Hepatocyte (in vitro differentiated cells): ENCODE data around the gene M1AP. TPM values are rescaled to one million over a fixed set of nuclear protein-coding genes. Genes with fewer than 3 reads are reported as not detected.

ENCODE experiments used
- DNase-seq: peaks from one replicate; pipeline ENCODE4 v3.0.0-alpha.2; 2016; ENCODE audit warnings: low spot score
- H2AFZ ChIP-seq: fragments of 200-600 bp; sonication (generic); 2 replicates; pipeline ENCODE4 v1.6.0; 2016; ENCODE audit warnings: antibody characterized with exemption, mild to moderate bottlenecking
- H3K27ac ChIP-seq: fragments of 200-600 bp; sonication (generic); 2 replicates; pipeline ENCODE4 v1.5.1; 2016; ENCODE audit warnings: mild to moderate bottlenecking
- H3K27me3 ChIP-seq: fragments of 200-600 bp; sonication (generic); 2 replicates; pipeline ENCODE4 v1.6.1; 2016
- H3K36me3 ChIP-seq: fragments of 200-600 bp; sonication (generic); replicated peaks from 2 replicates; pipeline ENCODE4 v1.5.1; 2016; ENCODE audit warnings: low read depth; ENCODE audit not compliant: insufficient read depth
- H3K4me1 ChIP-seq: fragments of 200-600 bp; sonication (generic); 2 replicates; pipeline ENCODE4 v1.5.1; 2016; ENCODE audit warnings: mild to moderate bottlenecking, moderate library complexity; ENCODE audit not compliant: insufficient read depth
- H3K4me2 ChIP-seq: fragments of 200-600 bp; sonication (generic); 2 replicates; pipeline ENCODE4 v1.6.0; 2016
- H3K4me3 ChIP-seq: fragments of 200-600 bp; sonication (generic); 2 replicates; pipeline ENCODE4 v1.5.1; 2016; ENCODE audit warnings: mild to moderate bottlenecking
- H3K79me2 ChIP-seq: fragments of 200-600 bp; sonication (generic); 2 replicates; pipeline ENCODE4 v1.6.0; 2017; ENCODE audit warnings: mild to moderate bottlenecking
- H3K9me2 ChIP-seq: fragments of 200-600 bp; sonication (generic); replicated peaks from 2 replicates; pipeline ENCODE4 v1.6.0; 2017; ENCODE audit warnings: mild to moderate bottlenecking; ENCODE audit not compliant: insufficient read depth
- H3K9me3 ChIP-seq: fragments of 200-600 bp; sonication (generic); 2 replicates; pipeline ENCODE4 v1.5.1; 2016; ENCODE audit warnings: low read depth, mild to moderate bottlenecking
- H4K20me1 ChIP-seq: fragments of 200-600 bp; sonication (generic); 2 replicates; pipeline ENCODE4 v1.6.0; 2016; ENCODE audit warnings: mild to moderate bottlenecking; ENCODE audit not compliant: insufficient read depth, poor library complexity, severe bottlenecking
- EZH2 ChIP-seq: fragments of 200-600 bp; sonication (generic); IDR thresholded peaks from 2 replicates; pipeline ENCODE4 v1.6.1; 2016; ENCODE audit warnings: antibody characterized with exemption, mild to moderate bottlenecking, borderline replicate concordance
- EZH2phosphoT487 ChIP-seq: fragments of 200-600 bp; sonication (generic); IDR thresholded peaks from one replicate; pipeline ENCODE4 v1.6.1; 2018; ENCODE audit warnings: antibody characterized with exemption, mild to moderate bottlenecking, low read depth, moderate library complexity; ENCODE audit not compliant: unreplicated experiment, severe bottlenecking
- WGBS: methylation state at CpG from one replicate; pipeline ENCODE4 v1.1.6; 2016; ENCODE audit warnings: low lambda C conversion rate; ENCODE audit errors: missing lambda C conversion rate; 5-methylcytosine and 5-hydroxymethylcytosine counted together
- polyA plus RNA-seq: library from polyadenylated mRNA; unstranded; fragments of >200 nt; fragmentation: Nextera tagmentation; extraction: Ambion mirVana; gene quantifications from 2 replicates; pipeline ENCODE4 v1.2.1, GENCODE V29; 2016
- total RNA-seq: library from RNA; depleted of rRNA; stranded (reverse); fragments of >200 nt; gene quantifications from 2 replicates; pipeline ENCODE4 v1.2.3, GENCODE V29; 2014
- TF ChIP-seq, protein P1 (sequence below): fragments of 200-600 bp; sonication (generic); IDR thresholded peaks from 2 replicates; pipeline ENCODE4 v1.5.1; 2016; ENCODE audit warnings: antibody characterized with exemption, mild to moderate bottlenecking; ENCODE audit not compliant: poor library complexity

M1AP gene
- total and polyA plus RNA-seq, 2 experiments from 2014 or later = 0.30 to 0.70 TPM

DNA sequence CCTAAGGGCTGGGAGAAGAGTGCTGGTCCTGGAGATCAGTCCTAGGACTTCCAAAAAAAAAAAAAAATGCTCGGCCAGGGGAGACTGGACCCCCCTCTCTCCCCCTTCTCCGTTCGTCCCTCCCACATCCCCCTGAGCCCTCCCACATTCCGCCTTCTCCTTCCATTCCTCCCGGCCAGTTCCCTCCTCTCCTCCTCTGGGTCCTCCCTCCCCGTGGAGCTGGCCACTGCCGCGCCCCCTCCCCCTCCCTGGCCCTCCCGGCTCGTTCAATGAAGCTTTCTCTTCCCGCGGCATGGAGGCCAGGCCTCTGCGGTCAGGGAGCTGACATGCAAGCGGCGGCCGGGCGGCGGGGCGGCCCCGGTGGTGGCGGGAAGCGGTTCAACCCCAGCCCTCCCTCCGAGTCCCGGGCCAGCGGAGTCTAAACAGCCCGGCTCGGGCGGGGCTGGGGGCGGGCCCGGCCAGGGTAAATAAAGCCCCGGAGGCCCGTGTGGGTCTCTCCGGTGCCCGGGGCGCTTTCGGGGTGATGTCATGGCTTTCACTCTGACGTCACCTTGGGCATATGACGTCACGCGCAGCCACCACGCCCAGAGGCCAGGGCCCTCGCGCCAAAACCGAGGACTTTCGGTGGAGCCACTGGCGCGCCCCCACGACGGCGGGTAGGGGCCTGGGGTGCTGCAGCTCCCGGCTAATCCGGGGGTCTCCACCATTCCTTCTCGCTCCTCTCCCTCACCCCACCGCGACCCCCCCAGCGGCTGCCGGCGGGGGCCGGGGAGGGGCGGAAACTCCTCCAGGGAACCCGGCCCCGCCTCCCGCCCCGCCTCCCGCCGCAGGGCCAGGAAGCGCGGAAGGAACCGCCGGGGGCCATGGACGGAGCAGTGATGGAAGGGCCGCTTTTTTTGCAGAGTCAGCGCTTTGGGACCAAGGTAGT lies 94.0 kb downstream of the M1AP start, which contains the start of the genes DOK1 and LOXL3:
Gene DOK1 (plus strand): TSS at position 829 of the 928 bp plus-strand sequence. CDS start 35 bp downstream, at position 864.
Gene LOXL3 (minus strand): TSS at position 51 of the 928 bp plus-strand sequence. CDS start 1,308 bp downstream, outside the sequence.
- Histone ChIP-seq H4K20me1 (no peaks in the 10 kb centered on the region), H3K79me2 (no peaks in the 10 kb centered on the region), H3K9me3 (no peaks in the 10 kb centered on the region), H3K27me3 (no peaks in the 10 kb centered on the region), H2AFZ (peak within 1 kb of the TSS; percentile 82), H3K4me2 (peak within 1 kb of the TSS; percentile 89), H3K36me3 (no peaks in the 10 kb centered on the region), H3K9me2 (no peaks in the 10 kb centered on the region), H3K4me3 (peak within 1 kb of the TSS; percentile 82), H3K4me1 (peaks cover 15% of the 10 kb centered on the region), H3K27ac (peak within 1 kb of the TSS; percentile 94)
- TF ChIP-seq, protein P1, sequence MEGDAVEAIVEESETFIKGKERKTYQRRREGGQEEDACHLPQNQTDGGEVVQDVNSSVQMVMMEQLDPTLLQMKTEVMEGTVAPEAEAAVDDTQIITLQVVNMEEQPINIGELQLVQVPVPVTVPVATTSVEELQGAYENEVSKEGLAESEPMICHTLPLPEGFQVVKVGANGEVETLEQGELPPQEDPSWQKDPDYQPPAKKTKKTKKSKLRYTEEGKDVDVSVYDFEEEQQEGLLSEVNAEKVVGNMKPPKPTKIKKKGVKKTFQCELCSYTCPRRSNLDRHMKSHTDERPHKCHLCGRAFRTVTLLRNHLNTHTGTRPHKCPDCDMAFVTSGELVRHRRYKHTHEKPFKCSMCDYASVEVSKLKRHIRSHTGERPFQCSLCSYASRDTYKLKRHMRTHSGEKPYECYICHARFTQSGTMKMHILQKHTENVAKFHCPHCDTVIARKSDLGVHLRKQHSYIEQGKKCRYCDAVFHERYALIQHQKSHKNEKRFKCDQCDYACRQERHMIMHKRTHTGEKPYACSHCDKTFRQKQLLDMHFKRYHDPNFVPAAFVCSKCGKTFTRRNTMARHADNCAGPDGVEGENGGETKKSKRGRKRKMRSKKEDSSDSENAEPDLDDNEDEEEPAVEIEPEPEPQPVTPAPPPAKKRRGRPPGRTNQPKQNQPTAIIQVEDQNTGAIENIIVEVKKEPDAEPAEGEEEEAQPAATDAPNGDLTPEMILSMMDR = no peak
- no peak for TF ChIP-seq EZH2phosphoT487
- peak; percentile 92 for DNase-seq
- WGBS = under 1% methylated on average over 30 of the region's 73 CpGs

DNA sequence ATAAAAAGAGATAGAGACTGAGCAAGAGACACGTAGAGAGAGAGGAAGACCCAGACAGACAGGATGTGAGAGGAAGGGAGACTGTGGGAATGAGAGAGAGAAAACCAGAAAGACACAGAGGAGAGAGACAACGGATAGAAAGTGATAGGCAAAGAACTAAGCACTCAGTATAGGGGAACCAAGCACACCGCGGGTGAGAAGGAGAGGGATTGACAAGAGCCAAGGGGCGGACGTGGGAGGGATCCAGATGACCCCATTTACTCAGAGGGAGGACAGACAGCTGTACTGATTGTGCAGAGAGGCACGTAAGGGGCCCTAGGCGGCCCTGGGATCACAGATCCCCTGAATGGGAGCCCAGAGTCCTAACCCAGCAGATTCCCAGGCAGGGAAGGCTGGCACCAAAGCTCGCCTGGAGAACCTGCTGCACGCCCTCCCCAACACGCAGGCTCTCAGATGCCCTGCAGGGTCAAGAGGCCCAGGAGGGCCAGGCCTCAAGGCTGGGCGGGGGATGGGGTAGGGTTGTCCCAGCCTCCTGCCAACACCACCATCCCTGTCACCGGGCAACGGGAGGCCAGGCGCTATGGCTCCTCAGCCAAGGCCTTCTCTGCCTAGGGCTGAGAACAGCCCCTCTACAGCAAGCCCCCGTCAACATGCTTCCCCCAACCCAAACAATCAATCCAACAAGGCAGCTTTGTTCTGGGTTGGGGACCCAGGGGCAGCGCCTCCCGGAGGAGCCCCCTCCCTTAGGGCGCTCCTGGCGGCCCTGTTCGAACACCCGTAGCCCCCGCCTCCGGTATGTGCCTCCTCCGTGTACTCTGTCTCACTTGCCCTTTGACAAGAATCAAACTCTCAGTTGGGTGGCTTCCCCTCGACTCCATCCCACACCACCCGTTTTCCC lies 95.0 kb downstream of the M1AP start:
- Histone ChIP-seq H3K9me2 (no peaks in the 10 kb centered on the region), H3K79me2 (no peaks in the 10 kb centered on the region), H3K27ac (peak overlapping the region; percentile 94), H4K20me1 (no peaks in the 10 kb centered on the region), H3K4me2 (peak overlapping the region; percentile 89), H3K36me3 (no peaks in the 10 kb centered on the region), H3K9me3 (no peaks in the 10 kb centered on the region), H2AFZ (peak overlapping the region; percentile 82), H3K4me3 (peak overlapping the region; percentile 82), H3K4me1 (peaks cover 17% of the 10 kb centered on the region), H3K27me3 (no peaks in the 10 kb centered on the region)
- WGBS = 34% methylated on average over 27 of the region's 27 CpGs
- no peak for TF ChIP-seq EZH2
- TF ChIP-seq, protein P1 = no peak
- TF ChIP-seq EZH2phosphoT487 = no peak
- peak; percentile 36 for DNase-seq

GRCh38 chr2:74551942-74552913 lies 95.9 kb downstream of the M1AP start:
- Histone ChIP-seq H3K9me2 (no peaks in the 10 kb centered on the region), H3K4me3 (no peak overlapping the region), H3K79me2 (no peaks in the 10 kb centered on the region), H3K4me2 (peak overlapping the region; percentile 89), H2AFZ (no peak overlapping the region), H3K36me3 (no peaks in the 10 kb centered on the region), H3K9me3 (no peaks in the 10 kb centered on the region), H4K20me1 (no peaks in the 10 kb centered on the region), H3K27me3 (no peaks in the 10 kb centered on the region), H3K27ac (peak overlapping the region; percentile 94), H3K4me1 (peaks cover 17% of the 10 kb centered on the region)
- WGBS = 88% methylated on average over 21 of the region's 21 CpGs
- TF ChIP-seq EZH2phosphoT487 = no peak
- TF ChIP-seq EZH2 = no peak
- TF ChIP-seq, protein P1 = no peak
- no peak for DNase-seq
